ENCODE measurements around the gene SCUBE2. TPM values are rescaled to one million over a fixed set of nuclear protein-coding genes. Genes with fewer than 3 reads are reported as not detected.

The SCUBE2 gene
- polyA plus RNA-seq, 1 of the 3 experiments (the other 2 are of a cell fraction), result 0.76 TPM

GRCh38 chr11:9030601-9031000 is 60.8 kb downstream of the SCUBE2 start:
- DNase-seq, result no peak
- no peaks in the 10 kb centered on the region for H4K20me1 ChIP-seq (ENCODE audit: insufficient read depth)
- H3K9me3 ChIP-seq, result no peaks in the 10 kb centered on the region
- H3K4me2 ChIP-seq, result no peak overlapping the region
- no peak overlapping the region for H3K9ac ChIP-seq
- H3K9me2 ChIP-seq, result no peaks in the 10 kb centered on the region
- H3K79me2 ChIP-seq (ENCODE audit: insufficient read depth), result no peaks in the 10 kb centered on the region
- ChIA-PET POLR2A (no interaction called here), CTCF (interaction anchor here (1.1 to 1.7 kb wide), 2 partner anchors 15 to 107 kb away, joined by 4 to 7 read pairs; no protein-coding TSS in a partner anchor)
- no peak overlapping the region for H2AFZ ChIP-seq (ENCODE audit: low read depth)
- H3K27ac ChIP-seq (ENCODE audit: low read depth in 2 of 2, low read length in 1 of 2), result no peak overlapping the region
- H3K36me3 ChIP-seq (replicated peaks in 1 of 2; ENCODE audit: control insufficient read depth in 1 of 2, insufficient read depth in 2 of 2, low read length in 1 of 2), result no peaks in the 10 kb centered on the region
- H3K27me3 ChIP-seq (ENCODE audit: insufficient read depth), result no peaks in the 10 kb centered on the region
- H3K4me1 ChIP-seq (ENCODE audit: control insufficient read depth in 1 of 2, insufficient read depth in 2 of 2, low read depth in 1 of 2, low read length in 1 of 2), result no peaks in the 10 kb centered on the region
- H3K4me3 ChIP-seq (ENCODE audit: low read depth in 2 of 2, low read length in 1 of 2), result no peak overlapping the region
- WGBS (ENCODE audit: low lambda C conversion rate), result 52% methylated on average over 2 of the region's 5 CpGs
- no peak for TF ChIP-seq FOSL2 (IDR thresholded peaks at IDR 0.05; ENCODE audit: borderline replicate concordance, low read depth)
- no peak for TF ChIP-seq JUND (IDR thresholded peaks at IDR 0.05)
- TF ChIP-seq ZBTB33 (IDR thresholded peaks at IDR 0.05; ENCODE audit: borderline replicate concordance, low read depth), result no peak
- TF ChIP-seq IRF3 (IDR thresholded peaks at IDR 0.05; ENCODE audit: low read depth, low read length), result no peak
- TF ChIP-seq MXI1 (IDR thresholded peaks at IDR 0.05; ENCODE audit: low read depth, low read length), result no peak
- TF ChIP-seq RAD21 (IDR thresholded peaks at IDR 0.05; ENCODE audit: low read length), result no peak
- no peak for TF ChIP-seq TAF1 (IDR thresholded peaks at IDR 0.05; ENCODE audit: borderline replicate concordance, low read depth, low read length)
- H3F3A ChIP-seq (replicated peaks; ENCODE audit: insufficient read depth), result no peaks in the 10 kb centered on the region

- no peaks in the 10 kb centered on the region for H3K9me2 ChIP-seq
- H3F3A ChIP-seq (replicated peaks; ENCODE audit: insufficient read depth), result no peaks in the 10 kb centered on the region
- no peak overlapping the region for H3K4me2 ChIP-seq
- no peak overlapping the region for H2AFZ ChIP-seq (ENCODE audit: low read depth)
- H3K36me3 ChIP-seq (replicated peaks in 1 of 2; ENCODE audit: control insufficient read depth in 1 of 2, insufficient read depth in 2 of 2, low read length in 1 of 2), result no peaks in the 10 kb centered on the region
- no peaks in the 10 kb centered on the region for H3K4me1 ChIP-seq (ENCODE audit: control insufficient read depth in 1 of 2, insufficient read depth in 2 of 2, low read depth in 1 of 2, low read length in 1 of 2)
- H3K4me3 ChIP-seq (ENCODE audit: low read depth in 2 of 2, low read length in 1 of 2), result no peak overlapping the region
- no peaks in the 10 kb centered on the region for H3K27me3 ChIP-seq (ENCODE audit: insufficient read depth)
- H3K9me3 ChIP-seq, result no peaks in the 10 kb centered on the region
- ChIA-PET POLR2A (no interaction called here), CTCF (interaction anchor here (1.5 to 3.2 kb wide), 3 partner anchors 14 to 108 kb away, joined by 4 to 25 read pairs (median 6); no protein-coding TSS in a partner anchor)
- H3K79me2 ChIP-seq (ENCODE audit: insufficient read depth), result no peaks in the 10 kb centered on the region
- no peak for TF ChIP-seq RXRA (IDR thresholded peaks at IDR 0.05; ENCODE audit: borderline replicate concordance, low read depth)
- TF ChIP-seq PBX3 (IDR thresholded peaks at IDR 0.05), result no peak
- H3K27ac ChIP-seq (ENCODE audit: low read depth in 2 of 2, low read length in 1 of 2), result no peak overlapping the region
- no peak overlapping the region for H3K9ac ChIP-seq
- DNase-seq, result no peak
- no peaks in the 10 kb centered on the region for H4K20me1 ChIP-seq (ENCODE audit: insufficient read depth)
- WGBS (ENCODE audit: low lambda C conversion rate), result 76% methylated on average over 7 of the region's 7 CpGs
These were observed 62.0 kb downstream of the SCUBE2 start for GRCh38 chr11:9029422-9029821.

Data from SK-N-SH (cell line).